ENCODE results near the gene MGAT4C. TPM values are rescaled to one million over a fixed set of nuclear protein-coding genes. Genes with fewer than 3 reads are reported as not detected.
A peak's percentile ranks its signal among the peaks of the same experiment; 100 is the strongest.

MGAT4C gene
- total RNA-seq, 1 experiment from 2014 or later = not detected

GRCh38 chr12:86264451-86265328 is 8.5 kb upstream of the MGAT4C start:
- H3K79me2 ChIP-seq (ENCODE audit: low read length) = no peaks in the 10 kb centered on the region
- peak overlapping the region; percentile 34; the same call in 1 of the 2 replicates for H3K9ac ChIP-seq (ENCODE audit: low read length)
- ATAC-seq = peak; percentile 81
- peak overlapping the region; percentile 39 for H3K27ac ChIP-seq (ENCODE audit: low read length)
- H3K9me3 ChIP-seq (ENCODE audit: low read length) = no peaks in the 10 kb centered on the region
- peak overlapping the region; percentile 83 for H3K4me2 ChIP-seq (ENCODE audit: low read length)
- no peaks in the 10 kb centered on the region for H3F3A ChIP-seq (ENCODE audit: low read length, unreplicated experiment)
- POLR2A ChIA-PET (ENCODE audit: unreplicated experiment) = no interaction called here
- TF ChIP-seq EZH2 (IDR thresholded peaks at IDR 0.05; ENCODE audit: low read length, unreplicated experiment) = no peak
- no peak for TF ChIP-seq EZH2phosphoT487 (IDR thresholded peaks at IDR 0.05; ENCODE audit: borderline replicate concordance, low read length)
- TF ChIP-seq, protein P1, sequence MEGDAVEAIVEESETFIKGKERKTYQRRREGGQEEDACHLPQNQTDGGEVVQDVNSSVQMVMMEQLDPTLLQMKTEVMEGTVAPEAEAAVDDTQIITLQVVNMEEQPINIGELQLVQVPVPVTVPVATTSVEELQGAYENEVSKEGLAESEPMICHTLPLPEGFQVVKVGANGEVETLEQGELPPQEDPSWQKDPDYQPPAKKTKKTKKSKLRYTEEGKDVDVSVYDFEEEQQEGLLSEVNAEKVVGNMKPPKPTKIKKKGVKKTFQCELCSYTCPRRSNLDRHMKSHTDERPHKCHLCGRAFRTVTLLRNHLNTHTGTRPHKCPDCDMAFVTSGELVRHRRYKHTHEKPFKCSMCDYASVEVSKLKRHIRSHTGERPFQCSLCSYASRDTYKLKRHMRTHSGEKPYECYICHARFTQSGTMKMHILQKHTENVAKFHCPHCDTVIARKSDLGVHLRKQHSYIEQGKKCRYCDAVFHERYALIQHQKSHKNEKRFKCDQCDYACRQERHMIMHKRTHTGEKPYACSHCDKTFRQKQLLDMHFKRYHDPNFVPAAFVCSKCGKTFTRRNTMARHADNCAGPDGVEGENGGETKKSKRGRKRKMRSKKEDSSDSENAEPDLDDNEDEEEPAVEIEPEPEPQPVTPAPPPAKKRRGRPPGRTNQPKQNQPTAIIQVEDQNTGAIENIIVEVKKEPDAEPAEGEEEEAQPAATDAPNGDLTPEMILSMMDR (conservative IDR thresholded peaks at IDR 0.05; ENCODE audit: low read depth, low read length) = no peak
- H3K9me2 ChIP-seq (replicated peaks; ENCODE audit: low read length) = no peaks in the 10 kb centered on the region
- peaks cover 13% of the 10 kb centered on the region; the same call in 1 of the 2 replicates for H3K4me1 ChIP-seq (ENCODE audit: insufficient read depth, low read length)
- CTCF ChIA-PET = no interaction called here
- no peaks in the 10 kb centered on the region for H3K27me3 ChIP-seq (ENCODE audit: low read length)
- peak overlapping the region; percentile 63 for H3K4me3 ChIP-seq (ENCODE audit: low read length)
- H3K36me3 ChIP-seq (ENCODE audit: low read depth, low read length) = no peaks in the 10 kb centered on the region
- H4K20me1 ChIP-seq (ENCODE audit: low read length) = no peaks in the 10 kb centered on the region
- peak overlapping the region; percentile 83 for H2AFZ ChIP-seq (ENCODE audit: low read length)
- intact Hi-C loops (cut with micrococcal nuclease) = loop anchor here (2.0 to 10.0 kb wide), 6 partner anchors 58 to 1400 kb away; no protein-coding TSS in a partner anchor
- peak; percentile 68 for DNase-seq
- BruUV-seq (replicated peaks) = no TSS peak

GRCh38 chr12:86261578-86261977 is 5.4 kb upstream of the MGAT4C start:
- Histone ChIP-seq H3K36me3 (ENCODE audit: low read depth, low read length) (no peaks in the 10 kb centered on the region), H3K4me3 (ENCODE audit: low read length) (no peak overlapping the region), H3K9me3 (ENCODE audit: low read length) (no peaks in the 10 kb centered on the region), H3F3A (ENCODE audit: low read length, unreplicated experiment) (no peaks in the 10 kb centered on the region), H3K4me2 (ENCODE audit: low read length) (no peak overlapping the region), H3K27me3 (ENCODE audit: low read length) (no peaks in the 10 kb centered on the region), H3K9ac (ENCODE audit: low read length) (no peak overlapping the region), H3K4me1 (ENCODE audit: insufficient read depth, low read length) (peaks cover 13% of the 10 kb centered on the region; the same call in 1 of the 2 replicates), H3K79me2 (ENCODE audit: low read length) (no peaks in the 10 kb centered on the region), H3K27ac (ENCODE audit: low read length) (no peak overlapping the region), H2AFZ (ENCODE audit: low read length) (no peak overlapping the region), H4K20me1 (ENCODE audit: low read length) (no peaks in the 10 kb centered on the region), H3K9me2 (replicated peaks; ENCODE audit: low read length) (no peaks in the 10 kb centered on the region)
- TF ChIP-seq EZH2phosphoT487 (IDR thresholded peaks at IDR 0.05; ENCODE audit: borderline replicate concordance, low read length) (no peak), EZH2 (IDR thresholded peaks at IDR 0.05; ENCODE audit: low read length, unreplicated experiment) (no peak)
- TF ChIP-seq, protein P1 (conservative IDR thresholded peaks at IDR 0.05; ENCODE audit: low read depth, low read length) = no peak
- intact Hi-C loops (cut with micrococcal nuclease) = loop anchor here (5.0 to 10.0 kb wide), 5 partner anchors 61 to 1403 kb away; no protein-coding TSS in a partner anchor
- no peak for ATAC-seq
- DNase-seq = no peak
- CTCF ChIA-PET = no interaction called here
- POLR2A ChIA-PET (ENCODE audit: unreplicated experiment) = no interaction called here
- BruUV-seq (replicated peaks) = no TSS peak

DNA sequence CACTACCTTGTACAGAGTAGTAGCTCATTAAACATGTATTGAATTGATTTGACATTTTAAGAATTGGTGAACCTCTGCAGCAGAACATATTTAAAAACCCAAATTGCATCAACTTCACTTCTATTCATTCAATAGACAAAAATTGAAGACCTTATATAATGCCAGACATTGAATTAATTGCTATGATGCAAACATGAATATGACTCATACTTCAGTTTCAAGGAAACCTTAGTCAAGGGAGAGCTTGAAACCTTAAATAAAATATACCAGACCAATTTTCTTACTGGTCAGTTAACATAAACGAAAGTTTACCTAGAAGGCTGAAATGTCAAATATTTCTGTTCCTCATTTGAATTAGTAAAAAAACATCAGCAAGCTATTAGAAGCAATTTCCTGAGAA is 5.0 kb upstream of the MGAT4C start:
- ATAC-seq (no peak), DNase-seq (peak; percentile 24)
- no peak overlapping the region for H3K9ac ChIP-seq (ENCODE audit: low read length)
- no peak overlapping the region for H2AFZ ChIP-seq (ENCODE audit: low read length)
- H3K9me2 ChIP-seq (replicated peaks; ENCODE audit: low read length) = no peaks in the 10 kb centered on the region
- H3K27me3 ChIP-seq (ENCODE audit: low read length) = no peaks in the 10 kb centered on the region
- H3F3A ChIP-seq (ENCODE audit: low read length, unreplicated experiment) = no peaks in the 10 kb centered on the region
- no peak overlapping the region for H3K4me3 ChIP-seq (ENCODE audit: low read length)
- TF ChIP-seq, protein P1 (conservative IDR thresholded peaks at IDR 0.05; ENCODE audit: low read depth, low read length) = no peak
- TF ChIP-seq EZH2 (IDR thresholded peaks at IDR 0.05; ENCODE audit: low read length, unreplicated experiment) (no peak), EZH2phosphoT487 (IDR thresholded peaks at IDR 0.05; ENCODE audit: borderline replicate concordance, low read length) (no peak)
- CTCF ChIA-PET = no interaction called here
- no peaks in the 10 kb centered on the region for H3K9me3 ChIP-seq (ENCODE audit: low read length)
- POLR2A ChIA-PET (ENCODE audit: unreplicated experiment) = no interaction called here
- no peaks in the 10 kb centered on the region for H3K79me2 ChIP-seq (ENCODE audit: low read length)
- H3K27ac ChIP-seq (ENCODE audit: low read length) = no peak overlapping the region
- H3K4me2 ChIP-seq (ENCODE audit: low read length) = no peak overlapping the region
- H3K4me1 ChIP-seq (ENCODE audit: insufficient read depth, low read length) = peaks cover 13% of the 10 kb centered on the region; the same call in 1 of the 2 replicates
- no TSS peak for BruUV-seq (replicated peaks)
- intact Hi-C loops (cut with micrococcal nuclease) = loop anchor here (5.0 to 10.0 kb wide), 5 partner anchors 61 to 1404 kb away; no protein-coding TSS in a partner anchor
- no peaks in the 10 kb centered on the region for H4K20me1 ChIP-seq (ENCODE audit: low read length)
- no peaks in the 10 kb centered on the region for H3K36me3 ChIP-seq (ENCODE audit: low read depth, low read length)

Measured in PC-3 (cell line).